ENCODE results near the gene AADAT. TPM values are rescaled to one million over a fixed set of nuclear protein-coding genes. Genes with fewer than 3 reads are reported as not detected.

The AADAT gene
- total and polyA plus RNA-seq, 2 of the 8 experiments (the other 6 are each of a cell fraction or from before 2014, with no cell fraction given), result 6.1 to 7.7 TPM

GRCh38 chr4:170025523-170026252 lies 64.1 kb downstream of the AADAT start (continued):
- TF ChIP-seq RXRA (IDR thresholded peaks at IDR 0.05; ENCODE audit: insufficient read depth, low read depth, low read length) (no peak), RNF2 (IDR thresholded peaks at IDR 0.05; ENCODE audit: borderline replicate concordance, low read depth, low read length, missing control alignments, poor library complexity, severe bottlenecking) (peak; percentile 62), KDM5A (IDR thresholded peaks at IDR 0.05; ENCODE audit: low read length) (no peak), CBX8 (IDR thresholded peaks at IDR 0.05; ENCODE audit: borderline replicate concordance, low read depth, low read length) (no peak), ASH2L (IDR thresholded peaks at IDR 0.05; ENCODE audit: low read length) (peak; percentile 70), NANOG (IDR thresholded peaks at IDR 0.05; ENCODE audit: insufficient read depth, low read depth, low read length, poor library complexity, severe bottlenecking) (no peak), E2F6 (IDR thresholded peaks at IDR 0.05) (peak; percentile 55; the same call in 1 of the 2 replicates), ATF2 (IDR thresholded peaks at IDR 0.05; ENCODE audit: low read length) (no peak), CTBP2 (IDR thresholded peaks at IDR 0.05; ENCODE audit: borderline replicate concordance, insufficient read depth, insufficient read length, low read length) (no peak), TEAD4 (IDR thresholded peaks at IDR 0.05; ENCODE audit: low read depth, low read length) (no peak), TBP (IDR thresholded peaks at IDR 0.05; ENCODE audit: low read depth, low read length) (no peak), JUN (IDR thresholded peaks at IDR 0.05; ENCODE audit: low read depth, low read length) (no peak), PHF8 (conservative IDR thresholded peaks at IDR 0.05; ENCODE audit: low read depth, low read length) (peak; percentile 35; the same call in 1 of the 2 replicates), MAX (IDR thresholded peaks at IDR 0.05) (peak; percentile 76), CHD1 (IDR thresholded peaks at IDR 0.05; ENCODE audit: low read depth, low read length) (no peak), HDAC2 (IDR thresholded peaks at IDR 0.05; ENCODE audit: borderline replicate concordance in 1 of 2, low read depth in 2 of 2, low read length in 2 of 2) (no peak), SIN3A (conservative IDR thresholded peaks at IDR 0.05 in 1 of 2, IDR thresholded peaks at IDR 0.05 in 1 of 2; ENCODE audit: low read depth in 1 of 2, low read length in 2 of 2) (no peak), TCF12 (IDR thresholded peaks at IDR 0.05; ENCODE audit: low read depth, low read length) (no peak), POLR2A (IDR thresholded peaks at IDR 0.05; ENCODE audit: control extremely low read depth in 1 of 2, low read depth in 2 of 2, low read length in 2 of 2) (no peak), YY1 (IDR thresholded peaks at IDR 0.05; ENCODE audit: low read depth, low read length) (no peak), EZH2 (IDR thresholded peaks at IDR 0.05; ENCODE audit: low read depth, low read length, severe bottlenecking) (peak; percentile 48)

Measured in H1 (cell line).